WTC11 (cell line): ENCODE results near the gene PROSER2. TPM values are rescaled to one million over a fixed set of nuclear protein-coding genes. Genes with fewer than 3 reads are reported as not detected.

Experiments
- ATAC-seq: fragments of 200-7000 bp; cut with Tn5 transposase; 2 replicates; pipeline ENCODE4 v1.10.0; 2021; ENCODE audit warnings: mild to moderate bottlenecking, moderate library complexity
- CTCF ChIA-PET: fragments of 300-600 bp; sonication (Branson Sonifier 250); formaldehyde crosslinking; loops from one replicate; lab custom pipeline; 2021; ENCODE audit warnings: antibody characterized with exemption; lab: Charles Lee
- POLR2A ChIA-PET: fragments of 350-600 bp; sonication (Branson Sonifier 250); formaldehyde crosslinking; loops from one replicate; lab custom pipeline; 2021; ENCODE audit warnings: antibody characterized with exemption; lab: Charles Lee
- DNase-seq: peaks from one replicate; pipeline ENCODE4 v3.0.0; 2021; ENCODE audit warnings: low spot score
- H3K27ac Mint-ChIP-seq: 2 replicates; pipeline ENCODE4 v1.8.0; 2021; ENCODE audit warnings: mixed read lengths
- H3K27me3 Mint-ChIP-seq: 2 replicates; pipeline ENCODE4 v1.8.0; 2021; ENCODE audit warnings: low read depth, mild to moderate bottlenecking, moderate library complexity, mixed read lengths
- H3K36me3 Mint-ChIP-seq: 2 replicates; pipeline ENCODE4 v1.8.0; 2021; ENCODE audit warnings: mixed read lengths
- H3K4me1 Mint-ChIP-seq: 2 replicates; pipeline ENCODE4 v1.8.0; 2022; ENCODE audit warnings: mixed read lengths
- H3K4me3 Mint-ChIP-seq: 2 replicates; pipeline ENCODE4 v1.8.0; 2021; ENCODE audit warnings: mild to moderate bottlenecking, moderate library complexity, mixed read lengths
- H3K9me3 Mint-ChIP-seq: 2 replicates; pipeline ENCODE4 v1.8.0; 2021; ENCODE audit warnings: mixed read lengths
- GRHL2 ChIP-seq: fragments of 250-450 bp; sonication (Bioruptor Pico); IDR thresholded peaks from 2 replicates; pipeline ENCODE4 v1.8.0; 2022; ENCODE audit warnings: mild to moderate bottlenecking, moderate library complexity; ENCODE audit not compliant: insufficient replicate concordance, severe bottlenecking
- HMGA2 ChIP-seq: fragments of 250-450 bp; sonication (Bioruptor Pico); IDR thresholded peaks from 2 replicates; pipeline ENCODE4 v1.4.0; 2021; ENCODE audit warnings: mild to moderate bottlenecking, moderate library complexity
- NR2C2 ChIP-seq: sonication (generic); formaldehyde crosslinking; IDR thresholded peaks from 2 replicates; pipeline ENCODE4 v1.8.0; 2022; ENCODE audit warnings: mild to moderate bottlenecking, missing genetic modification reagents
- RORB ChIP-seq: fragments of 250-450 bp; sonication (Bioruptor Pico); IDR thresholded peaks from 2 replicates; pipeline ENCODE4 v1.9.0; 2021; ENCODE audit warnings: mild to moderate bottlenecking
- ZNF263 ChIP-seq: sonication (generic); formaldehyde crosslinking; IDR thresholded peaks from 2 replicates; pipeline ENCODE4 v1.8.1; 2022; ENCODE audit warnings: low read depth, mild to moderate bottlenecking, moderate library complexity, missing genetic modification reagents
- total RNA-seq: library from RNA; stranded (reverse); gene quantifications from 3 replicates; pipeline ENCODE4 v1.2.3, GENCODE V29; 2021
- TF ChIP-seq, protein P1 (sequence below): sonication (generic); formaldehyde crosslinking; IDR thresholded peaks from 2 replicates; pipeline ENCODE4 v1.8.0; 2022; ENCODE audit warnings: missing genetic modification reagents
- TF ChIP-seq, protein P2 (sequence below): sonication (generic); formaldehyde crosslinking; IDR thresholded peaks from 2 replicates; pipeline ENCODE4 v1.8.1; 2023; ENCODE audit warnings: mild to moderate bottlenecking, missing genetic modification reagents
- TF ChIP-seq, protein P3 (sequence below): sonication (generic); formaldehyde crosslinking; IDR thresholded peaks from 2 replicates; pipeline ENCODE4 v1.8.1; 2023; ENCODE audit warnings: mild to moderate bottlenecking, missing genetic modification reagents, moderate library complexity
- TF ChIP-seq, protein P4 (sequence below): sonication (generic); formaldehyde crosslinking; IDR thresholded peaks from 2 replicates; pipeline ENCODE4 v1.8.0; 2022; ENCODE audit warnings: mild to moderate bottlenecking, missing genetic modification reagents
- TF ChIP-seq, protein P5 (sequence below): sonication (generic); formaldehyde crosslinking; IDR thresholded peaks from 2 replicates; pipeline ENCODE4 v1.8.0; 2022; ENCODE audit warnings: mild to moderate bottlenecking, missing genetic modification reagents
- TF ChIP-seq, protein P6 (sequence below): sonication (generic); formaldehyde crosslinking; IDR thresholded peaks from 2 replicates; pipeline ENCODE4 v1.8.1; 2023; ENCODE audit warnings: mild to moderate bottlenecking, missing genetic modification reagents, borderline replicate concordance
- TF ChIP-seq, protein P7 (sequence below): fragments of 250-450 bp; sonication (Bioruptor Pico); conservative IDR thresholded peaks from 2 replicates; pipeline ENCODE4 v1.9.0; 2021; ENCODE audit warnings: mild to moderate bottlenecking
- TF ChIP-seq, protein P8 (sequence below): sonication (generic); formaldehyde crosslinking; IDR thresholded peaks from 2 replicates; pipeline ENCODE4 v1.8.1; 2022; ENCODE audit warnings: missing genetic modification reagents, borderline replicate concordance

The PROSER2 gene
- total RNA-seq, 1 experiment from 2014 or later = 8.5 TPM

DNA sequence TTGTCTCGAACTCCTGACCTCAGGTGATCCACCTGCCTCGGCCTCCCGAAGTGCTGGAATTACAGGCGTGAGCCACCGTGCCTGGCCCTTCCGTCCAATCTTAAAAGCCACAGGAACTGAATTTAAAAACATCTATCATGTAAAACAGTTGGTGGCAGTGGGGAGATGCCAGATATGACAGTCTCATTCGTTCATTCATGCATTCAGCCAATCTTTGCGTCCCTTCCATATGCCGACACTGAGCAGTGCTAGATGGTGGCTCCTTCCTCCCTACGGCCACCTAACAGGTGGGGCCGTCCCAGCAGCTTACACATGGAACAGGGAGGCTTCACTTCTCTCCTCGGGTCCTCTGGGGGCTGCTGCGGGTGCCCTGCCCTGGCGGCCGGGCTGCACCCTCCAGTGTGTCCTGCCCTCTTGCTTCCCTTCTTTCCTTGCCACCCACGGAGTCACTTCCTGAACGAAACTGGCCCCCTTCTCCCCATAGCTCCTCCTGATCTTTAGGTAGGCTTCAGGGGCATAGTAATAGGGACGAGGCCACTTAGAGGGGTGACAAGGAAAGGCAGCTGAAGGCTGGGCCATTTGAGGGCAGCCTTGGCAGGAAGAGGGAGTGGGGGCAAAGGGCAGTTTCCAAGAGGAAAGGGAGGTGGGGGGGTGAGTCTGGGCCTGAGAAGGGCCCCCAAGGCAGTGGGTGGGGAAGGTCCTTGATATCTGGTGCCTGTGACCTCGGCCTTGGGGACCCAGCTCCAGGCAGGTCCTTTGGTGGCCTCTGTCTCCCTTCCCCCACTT lies 53.8 kb downstream of the PROSER2 start (continued):
- TF ChIP-seq, protein P1, sequence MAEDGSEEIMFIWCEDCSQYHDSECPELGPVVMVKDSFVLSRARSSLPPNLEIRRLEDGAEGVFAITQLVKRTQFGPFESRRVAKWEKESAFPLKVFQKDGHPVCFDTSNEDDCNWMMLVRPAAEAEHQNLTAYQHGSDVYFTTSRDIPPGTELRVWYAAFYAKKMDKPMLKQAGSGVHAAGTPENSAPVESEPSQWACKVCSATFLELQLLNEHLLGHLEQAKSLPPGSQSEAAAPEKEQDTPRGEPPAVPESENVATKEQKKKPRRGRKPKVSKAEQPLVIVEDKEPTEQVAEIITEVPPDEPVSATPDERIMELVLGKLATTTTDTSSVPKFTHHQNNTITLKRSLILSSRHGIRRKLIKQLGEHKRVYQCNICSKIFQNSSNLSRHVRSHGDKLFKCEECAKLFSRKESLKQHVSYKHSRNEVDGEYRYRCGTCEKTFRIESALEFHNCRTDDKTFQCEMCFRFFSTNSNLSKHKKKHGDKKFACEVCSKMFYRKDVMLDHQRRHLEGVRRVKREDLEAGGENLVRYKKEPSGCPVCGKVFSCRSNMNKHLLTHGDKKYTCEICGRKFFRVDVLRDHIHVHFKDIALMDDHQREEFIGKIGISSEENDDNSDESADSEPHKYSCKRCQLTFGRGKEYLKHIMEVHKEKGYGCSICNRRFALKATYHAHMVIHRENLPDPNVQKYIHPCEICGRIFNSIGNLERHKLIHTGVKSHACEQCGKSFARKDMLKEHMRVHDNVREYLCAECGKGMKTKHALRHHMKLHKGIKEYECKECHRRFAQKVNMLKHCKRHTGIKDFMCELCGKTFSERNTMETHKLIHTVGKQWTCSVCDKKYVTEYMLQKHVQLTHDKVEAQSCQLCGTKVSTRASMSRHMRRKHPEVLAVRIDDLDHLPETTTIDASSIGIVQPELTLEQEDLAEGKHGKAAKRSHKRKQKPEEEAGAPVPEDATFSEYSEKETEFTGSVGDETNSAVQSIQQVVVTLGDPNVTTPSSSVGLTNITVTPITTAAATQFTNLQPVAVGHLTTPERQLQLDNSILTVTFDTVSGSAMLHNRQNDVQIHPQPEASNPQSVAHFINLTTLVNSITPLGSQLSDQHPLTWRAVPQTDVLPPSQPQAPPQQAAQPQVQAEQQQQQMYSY (CRISPR knock-in tag) = no peak
- TF ChIP-seq, protein P2, sequence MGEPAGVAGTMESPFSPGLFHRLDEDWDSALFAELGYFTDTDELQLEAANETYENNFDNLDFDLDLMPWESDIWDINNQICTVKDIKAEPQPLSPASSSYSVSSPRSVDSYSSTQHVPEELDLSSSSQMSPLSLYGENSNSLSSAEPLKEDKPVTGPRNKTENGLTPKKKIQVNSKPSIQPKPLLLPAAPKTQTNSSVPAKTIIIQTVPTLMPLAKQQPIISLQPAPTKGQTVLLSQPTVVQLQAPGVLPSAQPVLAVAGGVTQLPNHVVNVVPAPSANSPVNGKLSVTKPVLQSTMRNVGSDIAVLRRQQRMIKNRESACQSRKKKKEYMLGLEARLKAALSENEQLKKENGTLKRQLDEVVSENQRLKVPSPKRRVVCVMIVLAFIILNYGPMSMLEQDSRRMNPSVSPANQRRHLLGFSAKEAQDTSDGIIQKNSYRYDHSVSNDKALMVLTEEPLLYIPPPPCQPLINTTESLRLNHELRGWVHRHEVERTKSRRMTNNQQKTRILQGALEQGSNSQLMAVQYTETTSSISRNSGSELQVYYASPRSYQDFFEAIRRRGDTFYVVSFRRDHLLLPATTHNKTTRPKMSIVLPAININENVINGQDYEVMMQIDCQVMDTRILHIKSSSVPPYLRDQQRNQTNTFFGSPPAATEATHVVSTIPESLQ (CRISPR knock-in tag) = no peak

DNA sequence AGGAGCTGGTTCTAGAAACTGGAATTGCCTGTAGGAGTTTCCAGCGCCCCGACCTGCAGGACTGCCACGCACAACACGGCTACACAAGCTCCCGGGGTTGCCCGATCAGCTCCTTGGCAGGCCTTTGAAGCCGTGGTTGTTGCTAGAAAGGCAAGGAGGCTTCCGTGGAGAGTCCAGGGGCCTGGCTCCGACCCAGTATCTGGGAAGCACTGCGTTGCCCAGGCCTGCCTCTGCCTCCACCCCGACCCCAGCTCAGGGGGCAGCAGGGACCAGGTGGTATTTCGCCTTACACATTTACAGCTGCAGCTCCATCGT lies 54.4 kb downstream of the PROSER2 start:
- Mint-ChIP-seq H3K27ac (no peak overlapping the region), H3K36me3 (no peaks in the 10 kb centered on the region), H3K4me3 (no peak overlapping the region), H3K4me1 (peaks cover 44% of the 10 kb centered on the region), H3K27me3 (no peaks in the 10 kb centered on the region; the same call in 1 of the 2 replicates), H3K9me3 (no peaks in the 10 kb centered on the region)
- TF ChIP-seq, protein P3, sequence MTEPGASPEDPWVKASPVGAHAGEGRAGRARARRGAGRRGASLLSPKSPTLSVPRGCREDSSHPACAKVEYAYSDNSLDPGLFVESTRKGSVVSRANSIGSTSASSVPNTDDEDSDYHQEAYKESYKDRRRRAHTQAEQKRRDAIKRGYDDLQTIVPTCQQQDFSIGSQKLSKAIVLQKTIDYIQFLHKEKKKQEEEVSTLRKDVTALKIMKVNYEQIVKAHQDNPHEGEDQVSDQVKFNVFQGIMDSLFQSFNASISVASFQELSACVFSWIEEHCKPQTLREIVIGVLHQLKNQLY (CRISPR knock-in tag) = no peak
- TF ChIP-seq RORB (CRISPR knock-in tag) = no peak
- CTCF ChIA-PET = interaction anchor here (1.2 to 1.5 kb wide), 3 partner anchors 24 to 109 kb away, joined by 4 to 5 read pairs (median 4); no protein-coding TSS in a partner anchor
- DNase-seq (no peak), ATAC-seq (no peak)
- POLR2A ChIA-PET = interaction anchor here (1.1 kb wide), 1 partner anchor 8 kb away, joined by 4 read pairs; no protein-coding TSS in a partner anchor

DNA sequence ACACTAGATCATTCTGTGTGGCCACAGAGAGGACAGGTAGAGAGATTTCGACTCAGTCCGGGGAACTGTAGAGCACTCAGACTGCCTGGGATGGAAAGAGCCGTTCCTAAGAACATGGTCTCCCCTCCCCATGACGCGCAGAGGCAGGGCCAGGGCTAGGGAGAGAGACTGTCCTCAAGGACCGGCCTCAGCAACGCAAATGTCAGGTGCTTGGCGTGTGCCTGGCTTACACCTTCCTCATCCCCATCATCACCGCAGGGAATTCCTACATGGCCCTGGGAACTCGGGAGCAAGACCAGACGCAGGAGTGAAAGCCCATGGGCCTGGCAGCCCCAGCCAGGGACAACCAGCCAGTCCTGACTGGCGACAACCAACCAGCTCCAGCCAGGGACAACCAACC lies 55.6 kb downstream of the PROSER2 start:
- Mint-ChIP-seq H3K36me3 (no peaks in the 10 kb centered on the region), H3K27me3 (no peaks in the 10 kb centered on the region; the same call in 1 of the 2 replicates), H3K4me3 (no peak overlapping the region), H3K9me3 (no peaks in the 10 kb centered on the region), H3K27ac (no peak overlapping the region), H3K4me1 (peaks cover 34% of the 10 kb centered on the region)
- POLR2A ChIA-PET = no interaction called here
- CTCF ChIA-PET = interaction anchor here (1.4 kb wide), 1 partner anchor 108 kb away, joined by 5 read pairs; no protein-coding TSS in a partner anchor
- DNase-seq (no peak), ATAC-seq (no peak)
- TF ChIP-seq GRHL2 (no peak), NR2C2 (CRISPR knock-in tag) (no peak), HMGA2 (no peak), ZNF263 (CRISPR knock-in tag) (no peak)
- TF ChIP-seq, protein P4, sequence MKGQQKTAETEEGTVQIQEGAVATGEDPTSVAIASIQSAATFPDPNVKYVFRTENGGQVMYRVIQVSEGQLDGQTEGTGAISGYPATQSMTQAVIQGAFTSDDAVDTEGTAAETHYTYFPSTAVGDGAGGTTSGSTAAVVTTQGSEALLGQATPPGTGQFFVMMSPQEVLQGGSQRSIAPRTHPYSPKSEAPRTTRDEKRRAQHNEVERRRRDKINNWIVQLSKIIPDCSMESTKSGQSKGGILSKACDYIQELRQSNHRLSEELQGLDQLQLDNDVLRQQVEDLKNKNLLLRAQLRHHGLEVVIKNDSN (CRISPR knock-in tag) = no peak
- TF ChIP-seq, protein P5, sequence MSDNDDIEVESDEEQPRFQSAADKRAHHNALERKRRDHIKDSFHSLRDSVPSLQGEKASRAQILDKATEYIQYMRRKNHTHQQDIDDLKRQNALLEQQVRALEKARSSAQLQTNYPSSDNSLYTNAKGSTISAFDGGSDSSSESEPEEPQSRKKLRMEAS = no peak
- TF ChIP-seq, protein P6, sequence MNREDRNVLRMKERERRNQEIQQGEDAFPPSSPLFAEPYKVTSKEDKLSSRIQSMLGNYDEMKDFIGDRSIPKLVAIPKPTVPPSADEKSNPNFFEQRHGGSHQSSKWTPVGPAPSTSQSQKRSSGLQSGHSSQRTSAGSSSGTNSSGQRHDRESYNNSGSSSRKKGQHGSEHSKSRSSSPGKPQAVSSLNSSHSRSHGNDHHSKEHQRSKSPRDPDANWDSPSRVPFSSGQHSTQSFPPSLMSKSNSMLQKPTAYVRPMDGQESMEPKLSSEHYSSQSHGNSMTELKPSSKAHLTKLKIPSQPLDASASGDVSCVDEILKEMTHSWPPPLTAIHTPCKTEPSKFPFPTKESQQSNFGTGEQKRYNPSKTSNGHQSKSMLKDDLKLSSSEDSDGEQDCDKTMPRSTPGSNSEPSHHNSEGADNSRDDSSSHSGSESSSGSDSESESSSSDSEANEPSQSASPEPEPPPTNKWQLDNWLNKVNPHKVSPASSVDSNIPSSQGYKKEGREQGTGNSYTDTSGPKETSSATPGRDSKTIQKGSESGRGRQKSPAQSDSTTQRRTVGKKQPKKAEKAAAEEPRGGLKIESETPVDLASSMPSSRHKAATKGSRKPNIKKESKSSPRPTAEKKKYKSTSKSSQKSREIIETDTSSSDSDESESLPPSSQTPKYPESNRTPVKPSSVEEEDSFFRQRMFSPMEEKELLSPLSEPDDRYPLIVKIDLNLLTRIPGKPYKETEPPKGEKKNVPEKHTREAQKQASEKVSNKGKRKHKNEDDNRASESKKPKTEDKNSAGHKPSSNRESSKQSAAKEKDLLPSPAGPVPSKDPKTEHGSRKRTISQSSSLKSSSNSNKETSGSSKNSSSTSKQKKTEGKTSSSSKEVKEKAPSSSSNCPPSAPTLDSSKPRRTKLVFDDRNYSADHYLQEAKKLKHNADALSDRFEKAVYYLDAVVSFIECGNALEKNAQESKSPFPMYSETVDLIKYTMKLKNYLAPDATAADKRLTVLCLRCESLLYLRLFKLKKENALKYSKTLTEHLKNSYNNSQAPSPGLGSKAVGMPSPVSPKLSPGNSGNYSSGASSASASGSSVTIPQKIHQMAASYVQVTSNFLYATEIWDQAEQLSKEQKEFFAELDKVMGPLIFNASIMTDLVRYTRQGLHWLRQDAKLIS (CRISPR knock-in tag) = no peak
- TF ChIP-seq, protein P7, sequence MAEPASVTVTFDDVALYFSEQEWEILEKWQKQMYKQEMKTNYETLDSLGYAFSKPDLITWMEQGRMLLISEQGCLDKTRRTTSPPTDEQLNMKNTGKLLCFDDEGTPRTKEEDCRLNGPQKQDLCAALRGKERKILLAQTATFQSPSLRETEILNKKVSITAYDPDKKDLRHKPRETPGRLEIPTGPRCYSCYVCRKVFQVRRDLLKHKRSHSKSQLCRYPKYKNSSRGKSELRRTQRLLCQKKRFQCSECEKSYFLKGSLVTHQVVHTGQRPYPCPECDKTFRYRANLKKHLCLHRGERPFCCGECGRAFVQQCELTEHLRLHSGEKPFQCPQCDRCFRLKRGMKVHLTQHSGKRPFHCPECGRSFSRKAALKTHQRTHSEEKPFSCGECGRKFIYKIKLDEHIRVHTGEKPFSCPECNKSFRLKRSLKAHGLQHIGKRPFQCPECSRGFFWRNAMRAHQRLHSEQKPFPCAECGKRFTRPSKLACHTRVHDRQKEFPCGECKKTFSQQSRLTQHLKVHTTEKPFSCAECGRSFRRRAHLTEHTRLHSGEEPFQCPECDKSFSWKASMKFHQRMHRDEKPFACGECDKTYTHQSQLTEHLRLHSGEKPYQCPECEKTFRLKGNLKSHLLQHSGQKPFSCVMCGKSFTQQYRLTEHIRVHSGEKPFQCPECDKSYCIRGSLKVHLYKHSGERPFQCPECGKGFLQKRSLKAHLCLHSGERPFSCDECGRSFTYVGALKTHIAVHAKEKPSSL (CRISPR knock-in tag) = no peak
- TF ChIP-seq, protein P8, sequence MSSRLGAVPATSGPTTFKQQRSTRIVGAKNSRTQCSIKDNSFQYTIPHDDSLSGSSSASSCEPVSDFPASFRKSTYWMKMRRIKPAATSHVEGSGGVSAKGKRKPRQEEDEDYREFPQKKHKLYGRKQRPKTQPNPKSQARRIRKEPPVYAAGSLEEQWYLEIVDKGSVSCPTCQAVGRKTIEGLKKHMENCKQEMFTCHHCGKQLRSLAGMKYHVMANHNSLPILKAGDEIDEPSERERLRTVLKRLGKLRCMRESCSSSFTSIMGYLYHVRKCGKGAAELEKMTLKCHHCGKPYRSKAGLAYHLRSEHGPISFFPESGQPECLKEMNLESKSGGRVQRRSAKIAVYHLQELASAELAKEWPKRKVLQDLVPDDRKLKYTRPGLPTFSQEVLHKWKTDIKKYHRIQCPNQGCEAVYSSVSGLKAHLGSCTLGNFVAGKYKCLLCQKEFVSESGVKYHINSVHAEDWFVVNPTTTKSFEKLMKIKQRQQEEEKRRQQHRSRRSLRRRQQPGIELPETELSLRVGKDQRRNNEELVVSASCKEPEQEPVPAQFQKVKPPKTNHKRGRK (CRISPR knock-in tag) = no peak
